Common myeloid progenitor, CD34-positive (primary cell): ENCODE results near the gene AUNIP.

Experiments used
- CTCF ChIA-PET: fragments of 350-600 bp; sonication (Branson Sonifier 250); formaldehyde crosslinking; loops from one replicate; lab custom pipeline; 2021; ENCODE audit warnings: antibody characterized with exemption; lab: Charles Lee
- POLR2A ChIA-PET: fragments of 350-600 bp; sonication (Branson Sonifier 250); formaldehyde crosslinking; loops from one replicate; lab custom pipeline; 2021; ENCODE audit warnings: antibody characterized with exemption; lab: Charles Lee
- DNase-seq, 3 donors: peaks; one replicate each; pipeline versions ENCODE4 v3.0.0 to v3.0.0-alpha.2; 2013
- H3K27ac ChIP-seq, 2 experiments: 1 replicate in 1 of 2; 2 replicates in 1 of 2; pipeline ENCODE4 v1.7.0; 2013; ENCODE audit warnings: inconsistent platforms in 2 of 2, low read length in 2 of 2, mild to moderate bottlenecking in 2 of 2, low read depth in 1 of 2, moderate library complexity in 1 of 2; ENCODE audit not compliant: severe bottlenecking in 2 of 2, insufficient read depth in 1 of 2, poor library complexity in 1 of 2
- H3K27me3 ChIP-seq, 5 experiments: replicated peaks in 2 of 5; 1 replicate in 3 of 5; 2 replicates in 2 of 5; pipeline versions ENCODE4 v1.6.1 to v1.7.0; 2013; ENCODE audit warnings: low read length in 4 of 5, mild to moderate bottlenecking in 2 of 5, moderate library complexity in 2 of 5, inconsistent platforms in 1 of 5; ENCODE audit not compliant: insufficient read depth in 5 of 5, control insufficient read depth in 4 of 5
- H3K36me3 ChIP-seq, 4 experiments: 1 replicate in 2 of 4; 2 replicates in 2 of 4; pipeline versions ENCODE4 v1.6.1 to v1.7.0; 2013; ENCODE audit warnings: low read length in 3 of 4, control low read depth in 1 of 4, mild to moderate bottlenecking in 1 of 4; ENCODE audit not compliant: control insufficient read depth in 4 of 4, insufficient read depth in 4 of 4
- H3K4me1 ChIP-seq, 4 experiments: 1 replicate in 3 of 4; 2 replicates in 1 of 4; pipeline versions ENCODE4 v1.6.1 to v1.7.1; 2013; ENCODE audit warnings: low read length in 3 of 4, mild to moderate bottlenecking in 3 of 4, control low read depth in 1 of 4, inconsistent platforms in 1 of 4, moderate library complexity in 1 of 4; ENCODE audit not compliant: control insufficient read depth in 4 of 4, insufficient read depth in 4 of 4; ENCODE audit errors: control extremely low read depth in 1 of 4
- H3K4me3 ChIP-seq, 7 experiments: 1 replicate in 4 of 7; 2 replicates in 3 of 7; pipeline versions ENCODE4 v1.5.1 to v1.7.0; 2013; ENCODE audit warnings: mild to moderate bottlenecking in 7 of 7, low read length in 6 of 7, moderate library complexity in 6 of 7, inconsistent platforms in 2 of 7, low read depth in 2 of 7, control low read depth in 1 of 7; ENCODE audit not compliant: insufficient read depth in 4 of 7, control insufficient read depth in 1 of 7; ENCODE audit errors: extremely low read depth in 1 of 7
- H3K9me3 ChIP-seq, 5 experiments: 1 replicate in 4 of 5; 2 replicates in 1 of 5; pipeline versions ENCODE4 v1.6.1 to v1.7.1; 2013; ENCODE audit warnings: low read length in 4 of 5, mild to moderate bottlenecking in 2 of 5, inconsistent platforms in 1 of 5, low read depth in 1 of 5, moderate library complexity in 1 of 5; ENCODE audit not compliant: control insufficient read depth in 4 of 5, insufficient read depth in 2 of 5; ENCODE audit errors: control extremely low read depth in 1 of 5
- WGBS: methylation state at CpG from one replicate; pipeline ENCODE4 v1.1.5; 2013; ENCODE audit not compliant: insufficient coverage; 5-methylcytosine and 5-hydroxymethylcytosine counted together

The AUNIP gene

GRCh38 chr1:25797939-25798338, 61.3 kb downstream of the AUNIP start:
- ChIA-PET CTCF (interaction anchor here (0.6 to 2.8 kb wide), 22 partner anchors 10 to 923 kb away, joined by 3 to 13 read pairs (median 4); partner anchors contain the start of gene MTFR1L), POLR2A (no interaction called here)
- no peak overlapping the region for H3K27ac ChIP-seq
- DNase-seq: peak in 2 of 3 donors; percentile 37 to 48
- peaks cover 0 to 32% (median 23%) of the 10 kb centered on the region in 4 experiments for H3K4me1 ChIP-seq
- no peaks in the 10 kb centered on the region for H3K27me3 ChIP-seq
- WGBS: 76% methylated on average over 7 of the region's 8 CpGs
- no peaks in the 10 kb centered on the region for H3K36me3 ChIP-seq
- H3K9me3 ChIP-seq: no peaks in the 10 kb centered on the region
- H3K4me3 ChIP-seq: no peak overlapping the region

GRCh38 chr1:25796811-25797458, 62.3 kb downstream of the AUNIP start:
- Histone ChIP-seq H3K27ac (no peak overlapping the region), H3K9me3 (no peaks in the 10 kb centered on the region), H3K4me1 (peaks cover 0 to 29% (median 22%) of the 10 kb centered on the region in 4 experiments), H3K27me3 (no peaks in the 10 kb centered on the region), H3K36me3 (no peaks in the 10 kb centered on the region), H3K4me3 (no peak overlapping the region)
- DNase-seq: peak; percentile 81 to 85 (median 85)
- WGBS: 17% methylated on average over 6 of the region's 19 CpGs
- ChIA-PET POLR2A (no interaction called here), CTCF (interaction anchor here (0.9 to 4.3 kb wide), 22 partner anchors 9 to 293 kb away, joined by 3 to 24 read pairs (median 5); partner anchors contain the start of gene MTFR1L)

- Histone ChIP-seq H3K36me3 (no peaks in the 10 kb centered on the region), H3K27ac (no peak overlapping the region), H3K27me3 (no peaks in the 10 kb centered on the region), H3K4me3 (no peak overlapping the region), H3K9me3 (no peaks in the 10 kb centered on the region), H3K4me1 (peaks cover 0 to 28% (median 21%) of the 10 kb centered on the region in 4 experiments)
- POLR2A ChIA-PET: no interaction called here
- CTCF ChIA-PET: interaction anchor here (0.9 to 4.3 kb wide), 18 partner anchors 8 to 276 kb away, joined by 3 to 24 read pairs (median 3); no protein-coding TSS in a partner anchor
- 86% methylated on average over 16 of the region's 22 CpGs for WGBS
- DNase-seq: no peak
Observed at GRCh38 chr1:25795946-25796810, 63.1 kb downstream of the AUNIP start.

DNA sequence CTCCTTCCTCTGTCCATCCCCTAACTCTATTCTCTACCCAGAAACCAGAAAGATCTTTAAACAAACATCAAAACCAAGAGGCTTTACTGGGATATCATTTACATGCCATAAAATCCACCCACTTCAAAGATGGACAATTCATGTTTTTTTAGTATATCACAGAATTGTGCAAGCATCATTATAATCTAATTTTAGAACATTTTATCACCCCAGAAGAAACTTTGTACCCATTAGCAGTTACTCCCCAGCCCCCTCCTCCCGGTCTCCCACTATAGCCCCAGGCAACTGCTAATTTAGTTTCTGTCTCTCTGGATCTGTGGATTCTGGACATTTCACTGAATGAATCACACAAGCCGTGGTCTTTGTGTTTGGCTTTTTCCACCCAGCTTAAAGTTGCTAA, 64.0 kb downstream of the AUNIP start:
- Histone ChIP-seq H3K36me3 (no peaks in the 10 kb centered on the region), H3K27me3 (no peaks in the 10 kb centered on the region), H3K4me1 (peaks cover 0 to 20% (median 13%) of the 10 kb centered on the region in 4 experiments), H3K27ac (no peak overlapping the region), H3K9me3 (no peaks in the 10 kb centered on the region), H3K4me3 (no peak overlapping the region)
- ChIA-PET CTCF (interaction anchor here (0.9 to 4.3 kb wide), 11 partner anchors 8 to 275 kb away, joined by 3 to 24 read pairs (median 3); no protein-coding TSS in a partner anchor), POLR2A (no interaction called here)
- WGBS: 100% methylated on average over 2 of the region's 2 CpGs
- no peak for DNase-seq

- no peaks in the 10 kb centered on the region for H3K27me3 ChIP-seq
- POLR2A ChIA-PET: no interaction called here
- peaks cover 0 to 15% (median 8%) of the 10 kb centered on the region in 4 experiments for H3K4me1 ChIP-seq
- H3K27ac ChIP-seq: no peak overlapping the region
- H3K4me3 ChIP-seq: no peak overlapping the region
- H3K36me3 ChIP-seq: no peaks in the 10 kb centered on the region
- 86% methylated on average over 7 of the region's 8 CpGs for WGBS
- H3K9me3 ChIP-seq: no peaks in the 10 kb centered on the region
- DNase-seq: no peak
- CTCF ChIA-PET: interaction anchor here (1.1 to 4.3 kb wide), 4 partner anchors 39 to 228 kb away, joined by 3 to 24 read pairs (median 9); no protein-coding TSS in a partner anchor
Observed at GRCh38 chr1:25794325-25794724, 64.9 kb downstream of the AUNIP start.

- H3K27ac ChIP-seq: no peak overlapping the region
- 91% methylated on average over 7 of the region's 7 CpGs for WGBS
- POLR2A ChIA-PET: interaction anchor here (0.6 to 0.7 kb wide), 2 partner anchors 245 to 922 kb away, joined by 4 to 5 read pairs; no protein-coding TSS in a partner anchor
- no peaks in the 10 kb centered on the region for H3K27me3 ChIP-seq
- H3K9me3 ChIP-seq: no peaks in the 10 kb centered on the region
- no peak overlapping the region for H3K4me3 ChIP-seq
- H3K36me3 ChIP-seq: no peaks in the 10 kb centered on the region
- DNase-seq: no peak
- peaks cover 0 to 10% (median 6%) of the 10 kb centered on the region in 4 experiments for H3K4me1 ChIP-seq
- CTCF ChIA-PET: interaction anchor here (0.7 to 4.3 kb wide), 4 partner anchors 15 to 184 kb away, joined by 3 to 24 read pairs (median 4); no protein-coding TSS in a partner anchor
Observed at GRCh38 chr1:25793585-25794170, 65.6 kb downstream of the AUNIP start.
